ENCODE measurements around the gene SMOC2.

The SMOC2 gene

DNA sequence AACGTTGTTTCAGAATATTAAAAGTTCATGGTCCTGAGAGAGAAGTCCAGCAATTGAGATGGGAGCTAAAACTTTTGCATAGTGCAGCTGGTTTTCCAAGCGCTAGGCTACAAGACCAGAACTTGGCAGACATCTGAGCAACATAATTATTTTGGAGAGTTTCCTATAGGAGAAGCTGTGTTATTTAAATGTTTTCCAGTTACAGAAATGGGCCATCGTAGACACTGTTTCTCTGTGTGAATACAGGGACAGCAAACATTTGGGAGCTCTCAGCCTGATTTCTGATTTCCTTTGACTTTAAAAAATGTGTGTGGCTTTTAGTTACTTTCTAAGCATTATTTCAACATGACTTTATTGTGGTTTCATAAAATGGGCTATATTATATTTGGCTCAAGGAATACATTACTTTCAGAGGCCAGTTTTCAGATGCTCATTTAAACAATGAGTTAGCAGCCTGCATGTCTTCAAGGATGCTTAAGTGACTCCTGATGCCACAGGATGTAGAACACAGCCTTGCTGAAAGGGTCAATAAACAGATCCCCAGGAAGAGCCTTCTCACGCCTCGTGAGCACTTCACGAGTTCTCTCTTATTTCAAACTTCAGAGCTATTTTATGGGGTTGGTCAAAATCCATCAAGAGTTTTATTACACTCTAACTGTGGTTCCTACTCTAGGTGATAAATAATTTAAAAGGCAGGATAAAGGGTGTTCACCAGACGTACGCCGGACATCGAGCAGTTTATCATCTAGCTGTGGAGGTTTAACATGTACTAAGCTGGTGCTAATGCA lies 193.8 kb downstream of the SMOC2 start:
- no peak for DNase-seq

DNA sequence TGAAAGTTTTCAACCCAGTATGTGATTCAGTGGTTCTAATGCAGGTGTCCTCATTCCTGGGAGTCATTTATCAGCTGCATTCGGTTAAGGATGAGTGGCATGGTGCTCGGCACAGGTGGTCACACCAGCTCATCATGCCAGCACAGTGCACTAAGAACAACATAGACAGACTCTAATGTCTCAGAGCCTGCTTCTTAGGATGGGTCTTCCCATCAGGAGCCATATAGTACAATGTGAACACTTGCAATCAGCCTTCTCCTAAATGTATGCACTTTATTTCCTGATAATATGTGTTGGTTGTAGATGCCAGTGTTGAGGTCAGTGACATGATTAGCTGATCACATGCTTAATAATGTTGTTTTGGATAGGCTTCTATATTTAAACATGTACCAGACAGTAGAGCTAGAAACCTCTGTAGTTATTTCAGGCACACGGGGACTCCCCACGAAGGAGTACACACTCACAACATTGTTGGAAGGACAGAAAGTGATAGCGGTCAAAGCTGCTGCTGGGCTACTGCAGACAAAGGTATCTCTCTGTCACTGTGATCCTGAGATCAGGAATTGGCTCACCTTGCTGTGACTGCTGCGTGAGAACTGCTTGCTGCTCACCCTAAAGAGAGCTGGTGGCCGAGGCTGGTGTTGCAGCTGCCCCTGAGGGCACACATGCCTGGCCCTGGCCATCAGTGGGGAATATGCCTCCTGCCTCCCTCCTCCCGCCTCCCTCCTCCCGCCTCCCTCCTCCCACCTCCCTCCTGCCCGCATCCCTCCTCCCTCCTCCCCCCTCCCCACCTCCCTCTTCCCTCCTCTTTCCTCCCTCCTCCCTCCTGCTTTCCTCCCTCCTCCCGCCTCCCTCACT lies 195.4 kb downstream of the SMOC2 start:
- no peak for DNase-seq

DNA sequence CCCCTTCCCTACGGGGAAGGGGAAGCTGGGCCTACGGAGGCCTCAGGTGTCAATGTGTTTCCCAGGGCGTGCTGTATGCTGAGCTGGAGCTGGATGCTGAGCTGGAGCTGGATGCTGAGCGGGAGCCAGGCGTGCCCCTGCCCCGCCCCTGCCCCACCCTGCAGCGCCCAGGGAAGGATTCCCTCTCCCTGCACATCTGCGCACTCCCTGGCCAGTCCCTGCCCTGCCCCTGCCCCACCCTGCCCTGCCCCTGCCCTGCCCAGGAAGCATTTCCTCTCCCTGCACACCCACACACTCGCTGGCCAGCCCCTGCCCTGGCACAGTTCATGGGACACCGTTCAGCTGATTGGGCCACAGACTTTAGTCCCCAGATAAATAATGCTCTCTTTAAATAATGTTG lies 196.8 kb downstream of the SMOC2 start:
- DNase-seq, result no peak

DNA sequence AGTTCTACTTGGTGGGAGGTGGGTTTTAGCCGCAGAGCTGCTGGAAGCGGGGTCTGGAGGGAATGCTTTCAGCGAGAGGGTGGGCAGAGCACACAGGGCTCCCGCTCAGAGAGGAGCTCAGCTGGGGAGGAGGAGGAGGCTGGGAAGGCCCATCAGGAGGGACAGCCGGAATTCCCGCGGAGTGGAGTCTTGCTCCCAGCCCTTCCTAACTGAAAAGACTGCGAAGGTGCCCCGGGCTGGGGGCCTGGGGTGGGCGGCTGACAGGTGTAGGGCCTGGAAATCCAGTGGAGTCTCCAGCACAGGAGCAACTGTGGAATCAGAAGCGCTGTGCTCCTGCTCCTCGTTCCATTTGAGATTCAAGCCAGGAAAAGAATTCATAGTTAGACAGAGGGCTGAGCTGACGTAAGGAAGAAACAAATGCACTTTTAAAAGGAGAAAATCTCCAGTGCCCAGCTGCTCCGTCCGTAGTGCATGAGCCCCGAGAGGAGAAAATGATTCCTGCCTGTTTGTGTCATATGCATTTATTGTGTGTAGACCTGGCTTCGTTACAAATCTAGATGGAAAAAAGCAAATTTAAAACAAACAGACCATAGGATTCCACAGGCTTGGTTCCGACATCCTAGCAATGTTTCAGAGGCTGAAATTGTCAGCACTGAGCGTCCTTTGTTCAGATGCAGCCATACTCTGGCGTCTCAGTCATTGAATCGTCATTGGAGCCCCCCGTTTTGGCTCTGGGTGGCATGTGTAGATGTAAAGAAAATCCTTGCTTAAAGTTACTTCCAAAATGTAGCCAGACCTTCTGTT lies 197.7 kb downstream of the SMOC2 start:
- no peak for DNase-seq

DNA sequence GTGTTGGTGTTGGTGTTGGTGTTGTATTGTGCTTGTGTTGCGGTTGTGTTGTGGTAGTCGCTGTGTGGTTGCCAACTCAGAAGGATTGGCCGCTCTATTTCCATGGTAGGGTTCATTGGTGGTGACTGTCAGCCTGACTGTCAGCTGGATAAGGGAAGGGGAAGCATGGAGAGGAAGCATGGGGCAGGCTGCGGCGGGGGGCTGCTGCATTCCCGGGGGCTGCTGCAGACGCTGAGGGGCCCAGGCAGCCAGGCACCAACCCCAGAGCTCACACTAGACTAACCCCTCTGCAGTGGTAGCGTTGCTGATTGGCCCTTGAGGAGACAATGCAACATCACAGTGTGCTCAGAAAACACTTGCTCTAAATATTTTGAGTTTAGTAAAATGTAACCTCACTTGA lies 199.2 kb downstream of the SMOC2 start:
- no peak for DNase-seq

DNA sequence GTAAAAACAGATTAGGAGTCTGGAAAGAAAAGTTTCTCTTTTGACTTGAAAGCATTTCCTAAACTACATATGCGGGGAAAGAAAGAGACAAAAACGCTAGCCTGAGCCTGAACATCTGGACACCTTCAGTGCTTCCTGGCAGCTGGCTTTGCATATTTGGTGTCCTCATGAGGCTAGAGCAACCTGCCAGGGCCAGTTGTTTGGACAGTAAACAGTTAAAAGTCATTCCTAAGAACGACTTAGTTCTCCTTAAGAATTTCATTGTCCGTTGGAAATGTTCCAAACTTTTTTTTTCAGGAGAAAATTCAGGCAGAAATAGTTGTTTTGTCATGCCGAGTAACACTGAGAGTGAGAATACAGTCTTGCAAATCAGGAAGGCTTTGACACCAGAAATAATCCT lies 199.8 kb downstream of the SMOC2 start:
- DNase-seq, result no peak

DNA sequence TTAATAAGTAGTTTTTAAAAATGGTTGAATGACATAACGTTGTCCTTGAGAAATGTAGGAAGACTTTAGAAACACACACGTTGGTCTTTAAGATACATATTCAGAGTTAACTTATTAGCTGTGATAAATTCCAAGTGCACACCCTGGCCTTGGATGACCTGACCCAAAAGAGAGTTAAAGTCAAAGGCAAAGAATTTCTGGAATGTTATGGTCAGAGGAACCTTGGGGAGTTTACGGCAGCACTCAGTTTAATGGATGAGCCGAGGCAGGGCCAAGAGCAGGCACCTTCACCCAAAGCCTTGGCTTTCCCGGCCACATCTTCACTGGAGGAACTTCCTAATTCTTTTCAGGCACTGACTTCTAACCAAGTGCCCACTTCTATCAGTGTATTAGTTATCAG lies 200.5 kb downstream of the SMOC2 start:
- DNase-seq, result no peak

DNA sequence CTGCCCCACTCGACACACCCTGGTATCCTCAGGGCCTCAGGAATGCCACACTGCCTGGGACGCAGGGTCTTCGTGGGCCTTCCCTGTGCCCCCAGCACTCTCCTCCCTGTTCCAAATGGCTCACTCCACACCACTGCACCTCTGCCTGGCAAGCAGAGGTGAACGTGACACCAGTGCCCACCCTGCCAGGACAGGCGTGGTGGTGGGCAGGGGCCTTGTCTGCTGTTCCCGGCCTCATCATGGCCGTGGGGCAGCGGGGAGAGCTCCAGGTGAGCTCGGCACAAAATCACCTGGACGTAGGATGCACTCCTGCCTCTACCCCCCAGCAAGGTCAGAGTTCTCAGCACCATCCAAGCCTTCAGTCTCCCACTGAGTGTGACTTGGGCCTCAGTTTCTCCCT lies 202.4 kb downstream of the SMOC2 start:
- DNase-seq, result no peak

DNA sequence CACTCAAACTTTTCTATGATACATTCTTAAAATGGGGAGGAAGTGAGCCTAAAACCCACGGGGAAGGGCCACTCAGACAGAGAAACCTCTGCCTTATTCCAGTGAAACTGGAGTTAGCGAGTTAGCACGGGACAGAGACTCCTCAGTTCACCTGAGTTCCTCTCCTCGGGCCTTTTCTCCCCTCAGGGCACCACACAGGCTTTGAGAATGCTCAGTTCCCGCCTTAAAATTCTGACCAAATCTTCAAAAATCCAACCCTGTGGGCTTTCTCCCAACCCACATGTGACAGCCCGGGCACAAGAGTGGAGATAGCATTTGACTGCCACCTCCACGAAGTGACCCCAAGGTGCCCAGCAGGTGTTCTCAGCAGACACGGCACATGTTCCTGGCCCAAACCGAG lies 204.3 kb downstream of the SMOC2 start:
- no peak for DNase-seq

DNA sequence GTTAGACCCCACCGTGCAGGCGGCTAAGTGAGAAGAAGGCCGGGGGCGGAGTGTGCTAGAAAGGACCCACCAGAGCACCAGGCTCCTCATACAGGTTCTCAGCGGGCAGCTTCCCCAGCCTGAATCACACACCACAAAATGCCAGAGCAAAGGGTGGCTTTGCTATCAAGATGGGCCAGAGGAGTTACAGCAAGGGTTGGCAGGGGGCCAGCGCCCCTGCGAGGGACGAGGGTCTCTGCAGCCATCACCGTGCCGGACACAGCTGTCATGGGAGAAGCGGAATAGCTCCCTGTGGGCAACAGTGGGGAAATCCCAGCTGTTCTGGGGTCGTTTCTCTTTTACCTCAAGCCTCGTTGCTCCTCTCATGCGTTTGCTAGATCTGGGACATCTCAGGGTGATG lies 206.3 kb downstream of the SMOC2 start:
- no peak for DNase-seq

DNA sequence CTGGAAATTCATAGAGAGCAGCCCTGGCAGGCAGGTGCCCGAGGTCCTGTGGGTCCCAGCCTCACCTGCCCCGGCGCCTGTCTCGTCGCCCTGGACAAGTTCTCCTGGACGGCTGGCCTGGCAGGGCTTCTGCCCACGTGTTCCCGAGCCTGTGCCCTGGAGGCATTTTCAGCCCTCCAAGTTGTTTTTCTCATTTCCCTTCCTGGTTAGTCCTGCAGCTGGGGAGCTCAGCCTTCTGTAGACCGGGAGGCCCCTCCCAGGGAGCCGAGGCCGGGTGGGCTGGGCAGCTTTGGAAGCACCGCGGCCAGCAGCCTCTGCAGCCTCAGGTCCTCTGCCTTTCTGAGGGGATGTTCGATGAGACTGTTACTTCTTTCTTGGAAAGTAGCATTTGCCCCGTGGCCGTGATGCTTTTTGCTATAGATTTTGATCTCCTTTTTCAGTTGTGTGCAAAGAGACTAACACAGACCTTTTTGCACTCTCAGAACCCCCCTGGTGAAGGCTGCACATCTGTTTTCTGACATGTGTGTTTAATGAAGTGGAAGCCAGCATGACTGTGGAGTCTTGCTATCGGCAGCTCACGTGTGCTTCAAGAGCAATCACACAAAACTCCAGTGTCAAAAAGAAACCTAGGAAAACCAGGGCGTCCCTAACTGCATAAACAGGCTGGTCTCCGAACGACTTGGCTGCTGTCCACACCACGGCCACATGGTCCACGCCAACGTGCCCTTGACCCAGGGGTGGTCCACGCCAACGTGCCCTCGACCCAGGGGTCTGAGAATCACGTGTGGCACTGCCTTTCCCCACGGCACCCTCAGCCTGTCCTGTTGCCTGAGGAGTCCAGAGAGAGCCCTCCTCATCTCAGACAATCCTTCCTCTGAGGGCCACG lies 207.5 kb downstream of the SMOC2 start:
- no peak for DNase-seq

DNA sequence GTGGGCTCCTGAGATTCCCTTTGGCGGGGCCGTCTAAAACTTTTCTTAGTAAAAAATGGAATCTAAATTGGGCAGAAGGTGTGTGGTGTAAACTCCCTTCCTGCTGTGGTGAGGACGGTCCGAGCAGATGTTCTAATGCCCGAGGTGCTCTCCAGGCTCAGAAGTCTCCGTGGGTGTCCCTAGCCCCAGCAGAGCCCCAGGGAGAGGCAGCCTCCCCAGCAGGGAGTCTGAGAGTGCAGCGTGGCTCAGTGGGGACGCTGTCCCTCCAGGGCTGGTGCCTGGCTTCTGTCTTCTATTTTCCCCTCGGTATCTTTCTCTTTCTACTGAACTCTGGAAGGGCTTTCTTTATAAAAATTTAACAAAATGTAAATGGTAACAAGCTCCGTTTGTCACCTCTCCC lies 208.2 kb downstream of the SMOC2 start:
- no peak for DNase-seq

DNA sequence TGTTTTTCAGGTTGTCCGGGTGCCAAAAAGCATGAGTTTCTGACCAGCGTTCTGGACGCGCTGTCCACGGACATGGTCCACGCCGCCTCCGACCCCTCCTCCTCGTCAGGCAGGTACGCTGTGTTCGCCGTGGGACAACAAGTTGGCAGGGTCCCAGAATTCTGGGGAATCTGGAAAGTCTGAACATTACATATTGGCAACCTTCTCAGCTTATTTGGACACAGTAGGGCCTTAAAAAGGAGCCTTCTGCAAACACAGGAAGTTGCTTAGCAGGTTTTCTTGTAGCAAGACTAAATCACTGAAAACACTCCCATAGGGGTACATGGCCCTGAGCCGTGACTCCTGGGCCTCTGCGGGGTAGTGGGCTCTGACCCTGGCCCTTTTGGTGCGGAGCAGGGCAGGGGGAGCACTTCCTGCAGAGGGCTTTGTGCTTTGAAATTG lies 209.7 kb downstream of the SMOC2 start:
- no peak for DNase-seq

DNA sequence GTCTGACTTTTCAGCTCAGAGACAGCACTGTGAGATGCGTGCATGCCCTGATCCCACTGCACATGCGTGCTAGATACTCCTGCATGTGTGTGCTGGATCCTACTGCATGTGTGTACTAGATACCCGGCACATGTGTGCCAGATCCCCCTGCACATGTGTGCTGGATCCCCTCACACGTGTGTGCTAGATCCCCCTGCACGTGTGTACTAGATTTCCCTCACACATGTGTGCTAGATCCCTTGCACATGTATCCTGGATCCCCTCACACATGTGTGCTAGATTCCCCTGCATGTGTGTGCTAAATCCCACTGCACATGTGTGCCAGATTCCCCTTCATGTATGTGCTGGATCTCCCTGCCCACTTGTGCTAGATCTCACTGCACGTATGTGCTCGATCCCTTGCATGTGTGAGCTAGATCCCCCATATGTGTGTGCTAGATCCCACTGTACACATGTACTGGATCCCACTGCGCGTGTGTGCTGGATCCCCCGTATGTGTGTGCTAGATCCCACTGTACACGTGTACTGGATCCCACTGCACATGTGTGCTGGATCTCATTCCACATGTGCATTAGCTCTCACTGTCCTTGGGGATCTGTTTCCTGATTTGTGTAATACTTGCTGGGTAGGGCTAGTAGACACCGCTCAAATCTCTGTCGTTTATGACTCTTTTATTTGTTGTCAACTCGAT lies 214.6 kb downstream of the SMOC2 start:
- DNase-seq, result no peak

DNA sequence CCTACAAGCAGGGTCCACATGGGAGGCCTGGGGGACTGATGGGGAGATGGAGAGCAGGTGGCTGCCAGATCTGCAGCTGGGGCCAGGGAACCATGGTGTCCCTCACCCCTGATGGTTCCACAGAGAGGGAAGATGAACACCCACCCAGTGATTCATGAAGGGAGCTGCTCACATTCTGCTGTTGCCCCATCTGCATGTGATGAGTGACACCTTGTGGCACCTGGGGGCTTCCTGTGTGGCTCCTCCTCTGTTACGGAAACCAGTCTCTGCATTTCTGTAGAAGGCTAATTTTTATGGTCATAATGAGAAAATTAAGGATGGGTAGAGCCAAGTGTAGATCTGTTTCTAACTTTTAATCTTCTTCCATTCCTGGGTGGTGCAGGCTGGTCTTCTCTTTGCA lies 217.1 kb downstream of the SMOC2 start:
- no peak for DNase-seq

DNA sequence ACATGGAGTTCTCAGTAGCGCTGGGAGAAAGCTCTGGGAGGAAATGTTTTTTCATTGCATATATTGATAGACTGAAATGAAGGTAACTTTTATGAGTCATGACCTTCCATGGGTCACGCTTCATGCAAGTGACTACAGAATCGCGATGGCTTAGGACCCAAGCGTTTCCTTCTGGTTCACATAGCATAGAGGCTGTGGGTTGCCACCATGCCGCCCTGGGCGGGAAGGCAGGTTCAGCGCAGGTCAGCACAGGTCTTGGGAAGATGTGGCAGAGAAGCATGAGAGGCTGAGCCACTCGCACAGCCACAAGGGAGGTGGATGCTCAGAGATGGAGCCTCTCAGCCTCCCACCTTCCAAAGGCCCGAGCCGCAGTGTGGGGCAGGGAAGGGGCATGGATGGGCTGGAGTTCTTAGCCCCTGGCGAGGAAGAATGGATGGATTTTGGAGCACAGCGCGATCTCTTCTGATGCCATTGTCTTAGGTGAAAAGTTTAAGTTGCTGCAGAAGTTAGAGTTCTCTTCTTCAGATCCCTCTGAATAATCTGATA lies 219.5 kb downstream of the SMOC2 start:
- DNase-seq, result no peak

DNA sequence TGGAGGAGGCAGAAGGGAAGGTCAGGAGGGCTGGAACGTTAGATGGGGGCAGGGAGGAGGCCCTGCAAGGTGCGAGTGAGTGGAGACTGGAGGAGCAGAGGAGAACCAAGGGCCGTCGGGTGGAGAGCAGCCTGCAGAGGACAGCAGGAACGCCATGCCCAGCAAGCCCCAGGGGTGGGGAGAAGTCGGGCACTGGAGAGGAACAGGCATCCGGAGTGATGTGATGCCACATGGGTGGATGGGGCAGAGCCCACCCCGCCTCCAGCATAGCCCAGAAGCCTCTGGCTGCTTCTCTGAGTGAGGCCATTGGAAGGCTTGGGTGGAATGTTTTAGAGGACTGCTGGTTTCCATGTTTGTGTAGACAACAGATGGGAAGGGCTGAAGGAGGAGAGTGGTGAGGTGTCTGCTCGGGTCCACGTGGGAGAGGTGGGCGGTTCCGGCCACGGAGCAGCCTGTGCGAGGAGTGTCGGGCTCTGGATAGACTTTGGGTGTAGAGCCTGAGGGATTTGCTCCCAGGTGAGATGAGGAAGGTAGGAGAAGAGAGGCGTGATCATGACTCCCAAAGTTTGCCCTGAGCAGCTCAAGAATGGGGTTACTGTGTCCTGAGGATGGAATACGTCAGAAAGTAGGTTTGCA lies 221.4 kb downstream of the SMOC2 start:
- no peak for DNase-seq

DNA sequence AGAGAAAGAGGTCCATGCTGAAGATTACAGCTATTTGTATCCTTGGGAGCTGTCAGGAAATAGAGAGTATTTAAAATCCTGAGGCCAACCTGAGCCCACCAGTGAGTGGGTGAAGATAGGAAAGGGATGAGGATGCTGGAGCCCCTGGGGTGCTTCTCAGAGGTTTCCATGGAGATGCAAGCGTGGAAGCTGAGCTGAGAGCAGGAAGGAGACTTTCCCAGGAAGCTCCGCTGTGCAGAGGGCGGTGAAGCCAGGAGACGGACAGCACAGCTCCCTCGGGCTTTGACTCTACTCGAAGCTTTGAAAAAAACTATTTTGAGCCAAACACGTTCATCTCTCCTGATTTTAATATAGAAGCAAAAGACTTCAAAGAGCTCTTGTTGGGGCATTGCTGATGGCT lies 222.1 kb downstream of the SMOC2 start:
- DNase-seq, result no peak

DNA sequence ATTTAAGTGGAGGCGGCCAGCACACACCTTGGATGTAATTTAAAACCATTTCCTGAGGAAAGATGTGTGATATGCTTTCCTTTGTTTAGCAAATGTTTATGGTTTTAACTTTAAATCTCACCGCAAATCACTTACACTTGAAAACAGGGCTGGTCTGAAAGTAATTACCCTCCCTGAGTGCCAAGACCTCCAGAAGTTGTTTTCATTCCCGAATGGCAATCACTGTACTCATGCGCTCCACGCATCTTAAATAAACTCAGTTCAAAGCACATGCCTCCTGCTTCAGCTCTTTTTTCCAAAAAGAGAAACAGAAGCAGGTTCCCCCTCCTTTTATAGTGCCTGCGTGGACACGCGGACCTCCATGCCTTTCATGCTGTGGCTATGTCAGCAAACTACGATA lies 224.0 kb downstream of the SMOC2 start:
- DNase-seq, result no peak

DNA sequence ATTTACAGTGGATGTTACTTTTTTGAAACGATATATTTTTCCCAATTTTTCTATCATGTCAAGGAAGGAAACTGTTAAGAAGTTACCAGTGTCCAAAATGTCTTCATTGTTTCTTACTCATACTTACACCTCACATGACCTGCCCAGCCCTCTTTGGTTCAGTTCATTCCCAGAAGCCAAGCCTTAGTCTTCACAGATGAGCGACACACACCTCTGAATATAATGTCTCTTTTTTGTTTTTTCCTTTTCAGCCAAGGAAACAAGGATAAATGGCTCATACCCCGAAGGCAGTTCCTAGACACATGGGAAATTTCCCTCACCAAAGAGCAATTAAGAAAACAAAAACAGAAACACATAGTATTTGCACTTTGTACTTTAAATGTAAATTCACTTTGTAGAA lies 225.2 kb downstream of the SMOC2 start:
- DNase-seq, result no peak
